Measurements from ENCODE around the gene ZMYND12. TPM values are rescaled to one million over a fixed set of nuclear protein-coding genes. Genes with fewer than 3 reads are reported as not detected.

ZMYND12 gene
- polyA plus RNA-seq, 3 donors = 0.76 to 1.3 (median 1.2) TPM

GRCh38 chr1:42418516-42418915, 37.3 kb downstream of the ZMYND12 start:
- H3K27me3 ChIP-seq (ENCODE audit: control insufficient read depth in 2 of 2, insufficient read depth in 2 of 2, low read length in 2 of 2) = no peaks in the 10 kb centered on the region
- H3K4me2 ChIP-seq (replicated peaks; ENCODE audit: extremely low read depth, low read length, poor library complexity, severe bottlenecking) = no peak overlapping the region
- no peaks in the 10 kb centered on the region for H3K9me3 ChIP-seq (replicated peaks in 1 of 2; ENCODE audit: control insufficient read depth in 1 of 2, insufficient read depth in 1 of 2, low read length in 2 of 2)
- TF ChIP-seq CTCF (IDR thresholded peaks at IDR 0.05) = no peak
- H3K4me1 ChIP-seq (ENCODE audit: control insufficient read depth in 1 of 2, insufficient read depth in 2 of 2, low read length in 2 of 2) = no peaks in the 10 kb centered on the region
- no peaks in the 10 kb centered on the region for H3K36me3 ChIP-seq (replicated peaks in 1 of 2; ENCODE audit: control insufficient read depth in 1 of 2, insufficient read depth in 2 of 2, low read length in 2 of 2)
- no peaks in the 10 kb centered on the region for H3K79me2 ChIP-seq (ENCODE audit: insufficient read depth, low read length)
- H3K9ac ChIP-seq (ENCODE audit: insufficient read depth, low read length, poor library complexity, severe bottlenecking) = no peak overlapping the region
- no peak overlapping the region for H3K27ac ChIP-seq (ENCODE audit: low read depth in 1 of 2, low read length in 2 of 2)
- no peaks in the 10 kb centered on the region for H3K36me3 Mint-ChIP-seq
- intact Hi-C loops (cut with micrococcal nuclease) = no loop called here
- WGBS (ENCODE audit: insufficient coverage) = no CpG with 5 or more reads among the region's 1 CpG
- H3K9me3 Mint-ChIP-seq = peaks cover 0 to 4% (median 0%) of the 10 kb centered on the region in 7 donors
- H3K27me3 Mint-ChIP-seq (ENCODE audit: low read depth in 3 of 3) = peaks cover 2 to 4% (median 3%) of the 10 kb centered on the region in 3 donors
- no peak overlapping the region for H3K4me3 Mint-ChIP-seq
- H3K27ac Mint-ChIP-seq = no peak overlapping the region
- no peak for DNase-seq
- H3K4me1 Mint-ChIP-seq = no peaks in the 10 kb centered on the region
- no peaks in the 10 kb centered on the region for H4K20me1 ChIP-seq (ENCODE audit: insufficient read depth, low read length)
- H2AFZ ChIP-seq (ENCODE audit: insufficient read depth, low read depth, low read length, poor library complexity, severe bottlenecking) = no peak overlapping the region
- H3K4me3 ChIP-seq (replicated peaks in 1 of 3; ENCODE audit: low read depth in 2 of 3, low read length in 3 of 3) = no peak overlapping the region

- H4K20me1 ChIP-seq (ENCODE audit: insufficient read depth, low read length) = no peaks in the 10 kb centered on the region
- intact Hi-C loops (cut with micrococcal nuclease) = no loop called here
- H3K9ac ChIP-seq (ENCODE audit: insufficient read depth, low read length, poor library complexity, severe bottlenecking) = no peak overlapping the region
- TF ChIP-seq CTCF (IDR thresholded peaks at IDR 0.05) = no peak
- peaks cover 2 to 4% (median 3%) of the 10 kb centered on the region in 3 donors for H3K27me3 Mint-ChIP-seq (ENCODE audit: low read depth in 3 of 3)
- H3K4me3 Mint-ChIP-seq = no peak overlapping the region
- H3K4me1 Mint-ChIP-seq = no peaks in the 10 kb centered on the region
- 54% methylated on average over 2 of the region's 3 CpGs for WGBS (ENCODE audit: insufficient coverage)
- H3K9me3 Mint-ChIP-seq = peaks cover 0 to 4% (median 0%) of the 10 kb centered on the region in 7 donors
- H3K27me3 ChIP-seq (ENCODE audit: control insufficient read depth in 2 of 2, insufficient read depth in 2 of 2, low read length in 2 of 2) = no peaks in the 10 kb centered on the region
- no peaks in the 10 kb centered on the region for H3K36me3 Mint-ChIP-seq
- H3K4me1 ChIP-seq (ENCODE audit: control insufficient read depth in 1 of 2, insufficient read depth in 2 of 2, low read length in 2 of 2) = no peaks in the 10 kb centered on the region
- no peaks in the 10 kb centered on the region for H3K9me3 ChIP-seq (replicated peaks in 1 of 2; ENCODE audit: control insufficient read depth in 1 of 2, insufficient read depth in 1 of 2, low read length in 2 of 2)
- no peak for DNase-seq
- H3K27ac ChIP-seq (ENCODE audit: low read depth in 1 of 2, low read length in 2 of 2) = no peak overlapping the region
- no peak overlapping the region for H2AFZ ChIP-seq (ENCODE audit: insufficient read depth, low read depth, low read length, poor library complexity, severe bottlenecking)
- H3K36me3 ChIP-seq (replicated peaks in 1 of 2; ENCODE audit: control insufficient read depth in 1 of 2, insufficient read depth in 2 of 2, low read length in 2 of 2) = no peaks in the 10 kb centered on the region
- no peak overlapping the region for H3K4me3 ChIP-seq (replicated peaks in 1 of 3; ENCODE audit: low read depth in 2 of 3, low read length in 3 of 3)
- no peak overlapping the region for H3K27ac Mint-ChIP-seq
- no peaks in the 10 kb centered on the region for H3K79me2 ChIP-seq (ENCODE audit: insufficient read depth, low read length)
- H3K4me2 ChIP-seq (replicated peaks; ENCODE audit: extremely low read depth, low read length, poor library complexity, severe bottlenecking) = no peak overlapping the region
Measured at GRCh38 chr1:42417166-42417565, 38.7 kb downstream of the ZMYND12 start.
